Placental epithelial cell (primary cell): Measurements from ENCODE around the gene HS3ST1. TPM values are rescaled to one million over a fixed set of nuclear protein-coding genes. Genes with fewer than 3 reads are reported as not detected.

Experiments
- small RNA-seq: library from RNA; depleted of rRNA; stranded (forward); fragments of <200 nt; gene quantifications from one replicate; pipeline ENCODE3, GENCODE V24; 2012
- total RNA-seq: library from RNA; depleted of rRNA; stranded (reverse); fragments of >200 nt; gene quantifications from 2 replicates; pipeline ENCODE4 v1.2.3, GENCODE V29; 2012

Gene HS3ST1
- total RNA-seq: under 0.01 and 0.22 TPM in 2 replicates

DNA sequence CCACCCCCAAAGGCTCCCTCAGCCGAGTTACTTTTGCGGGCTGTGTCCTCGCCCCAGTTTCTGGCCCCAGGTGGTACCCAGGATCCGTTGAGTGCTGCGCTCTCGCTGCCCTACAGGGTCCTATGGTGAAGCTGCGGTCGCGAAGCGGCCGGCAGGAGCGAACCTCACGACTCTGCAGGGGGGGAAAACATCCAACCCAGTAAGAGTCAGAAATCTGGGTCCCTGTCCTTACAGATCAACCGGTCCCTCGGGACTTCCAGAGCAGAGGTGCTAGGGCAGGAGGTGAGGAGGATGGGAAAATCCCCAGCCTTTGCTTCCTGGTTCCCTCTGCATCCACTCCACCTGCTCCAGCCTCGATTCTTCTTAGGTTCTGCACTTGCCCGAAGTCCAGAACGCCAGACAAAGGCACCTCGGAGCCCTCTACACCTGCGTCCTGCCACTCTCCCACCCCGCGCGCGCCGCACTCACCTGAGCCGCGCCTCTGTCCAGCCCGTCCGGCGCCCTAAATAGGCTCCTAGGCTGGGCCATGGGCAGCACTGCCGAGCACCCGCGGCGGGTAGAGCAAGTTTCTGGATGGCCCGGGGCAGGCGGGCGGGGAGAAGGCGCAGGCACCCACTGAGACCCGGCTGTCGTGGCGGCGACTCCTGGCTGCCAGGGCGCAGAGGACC lies at the start of gene HS3ST1:
Gene HS3ST1 (minus strand): TSS at position 664 of the 668 bp plus-strand sequence. CDS start 28,889 bp downstream, outside the sequence.

Small RNA genes within 50 kb of the gene (small RNA-seq; reads per million reads assigned to genes)
- gene MIR572 (not detected), gene RNA5SP156 (not detected)
